ENCODE measurements around the gene MMP24.

MMP24 gene

GRCh38 chr20:35279533-35280174 is 53.2 kb downstream of the MMP24 start:
- peak overlapping the region; percentile 98 for H3K27ac Mint-ChIP-seq (ENCODE audit: low read depth)
- no peaks in the 10 kb centered on the region for H3K9me3 Mint-ChIP-seq
- DNase-seq (ENCODE audit: low spot score in 2 of 2) = no peak
- H3K4me3 Mint-ChIP-seq = no peak overlapping the region
- peaks cover 26% of the 10 kb centered on the region for H3K36me3 Mint-ChIP-seq (ENCODE audit: insufficient read depth)
- H3K4me1 Mint-ChIP-seq = peaks cover 48% of the 10 kb centered on the region
- no peaks in the 10 kb centered on the region for H3K27me3 Mint-ChIP-seq
- ATAC-seq (replicated peaks; ENCODE audit: extremely low read depth, poor library complexity, severe bottlenecking) = no peak

DNA sequence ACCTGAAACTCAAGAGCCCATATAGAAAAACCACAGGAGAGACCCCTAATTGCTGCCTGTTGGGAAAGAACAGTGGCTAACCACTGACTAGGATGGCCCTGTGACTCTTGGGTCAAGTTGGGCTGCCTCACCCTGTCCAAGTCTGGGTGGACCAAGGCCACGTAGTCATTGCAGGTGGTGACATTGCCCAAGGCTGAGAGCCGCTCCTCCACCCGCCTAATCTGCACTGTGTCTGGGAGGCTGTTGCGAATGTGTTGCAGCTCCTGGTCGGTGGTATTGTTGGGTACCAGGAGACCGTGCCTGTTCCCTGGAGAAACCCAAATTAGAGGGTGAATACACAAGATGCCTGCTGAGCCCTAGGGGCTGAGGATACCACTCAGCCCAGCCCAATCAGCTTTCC is 54.0 kb downstream of the MMP24 start:
- H3K36me3 Mint-ChIP-seq (ENCODE audit: insufficient read depth) = peaks cover 28% of the 10 kb centered on the region
- ATAC-seq (replicated peaks; ENCODE audit: extremely low read depth, poor library complexity, severe bottlenecking) = no peak

GRCh38 chr20:35281506-35282101 is 55.1 kb downstream of the MMP24 start:
- no peaks in the 10 kb centered on the region for H3K27me3 Mint-ChIP-seq
- H3K27ac Mint-ChIP-seq (ENCODE audit: low read depth) = no peak overlapping the region
- H3K9me3 Mint-ChIP-seq = no peaks in the 10 kb centered on the region
- no peak for DNase-seq (ENCODE audit: low spot score in 2 of 2)
- H3K4me1 Mint-ChIP-seq = peaks cover 40% of the 10 kb centered on the region
- ATAC-seq (replicated peaks; ENCODE audit: extremely low read depth, poor library complexity, severe bottlenecking) = no peak
- peaks cover 25% of the 10 kb centered on the region for H3K36me3 Mint-ChIP-seq (ENCODE audit: insufficient read depth)
- no peak overlapping the region for H3K4me3 Mint-ChIP-seq

More for the DNA sequence above, 54.0 kb downstream of the MMP24 start:
- Mint-ChIP-seq H3K27me3 (no peaks in the 10 kb centered on the region), H3K9me3 (no peaks in the 10 kb centered on the region), H3K27ac (ENCODE audit: low read depth) (peak overlapping the region; percentile 98), H3K4me1 (peaks cover 50% of the 10 kb centered on the region), H3K4me3 (no peak overlapping the region)
- DNase-seq (ENCODE audit: low spot score in 2 of 2) = no peak

DNA sequence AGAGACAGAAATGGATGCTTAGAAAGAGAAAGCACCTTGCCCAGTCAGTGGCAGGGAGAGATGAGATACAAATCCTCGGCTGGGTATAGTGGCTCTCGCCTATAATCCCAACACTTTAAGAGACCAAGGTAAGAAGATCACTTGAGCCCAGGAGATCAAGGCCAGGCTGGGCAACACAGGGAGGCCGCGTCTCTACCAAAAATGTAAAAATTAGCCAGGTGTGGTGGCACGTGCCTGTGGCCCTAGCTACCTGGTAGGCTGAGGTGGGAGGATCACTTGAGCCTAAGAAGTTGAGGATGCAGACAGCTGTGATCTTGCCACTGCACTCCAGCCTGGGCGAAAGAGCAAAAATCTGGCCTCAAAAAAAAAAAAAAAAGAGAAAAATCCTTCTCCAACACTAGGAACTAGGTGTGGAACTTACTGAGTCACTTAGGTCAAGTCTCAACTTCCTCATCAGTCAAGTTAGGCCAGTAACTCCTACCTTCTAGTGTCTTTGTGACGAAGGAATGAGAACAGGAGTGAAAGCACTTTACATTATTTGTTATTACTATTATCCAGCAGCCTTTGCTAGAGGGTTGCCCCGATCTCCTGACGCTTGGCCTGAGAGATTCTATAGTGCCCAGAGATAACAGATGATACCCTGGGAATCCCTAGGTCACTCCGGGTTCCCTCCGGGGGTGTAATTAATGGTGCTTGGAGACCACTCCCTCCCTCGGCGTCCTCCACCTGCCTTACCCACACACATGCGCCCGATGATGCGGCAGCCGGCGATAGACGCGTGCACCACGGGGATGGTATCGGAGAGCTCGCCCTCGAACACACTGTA is 57.2 kb downstream of the MMP24 start:
- Mint-ChIP-seq H3K4me1 (peaks cover 26% of the 10 kb centered on the region), H3K36me3 (ENCODE audit: insufficient read depth) (peaks cover 17% of the 10 kb centered on the region), H3K27me3 (no peaks in the 10 kb centered on the region), H3K4me3 (peak overlapping the region; percentile 83), H3K27ac (ENCODE audit: low read depth) (peak overlapping the region; percentile 87), H3K9me3 (no peaks in the 10 kb centered on the region)
- DNase-seq (ENCODE audit: low spot score in 2 of 2) (no peak), ATAC-seq (replicated peaks; ENCODE audit: extremely low read depth, poor library complexity, severe bottlenecking) (peak; percentile 6)

GRCh38 chr20:35284267-35284991 is 57.9 kb downstream of the MMP24 start, which contains the start of gene EIF6:
TSS of gene EIF6 (minus strand) at chr20:35284772. CDS start at chr20:35284487, 285 bp downstream.
- H3K27ac Mint-ChIP-seq (ENCODE audit: low read depth) = peak within 1 kb of the TSS; percentile 87
- H3K27me3 Mint-ChIP-seq = no peaks in the 10 kb centered on the region
- peaks cover 25% of the 10 kb centered on the region for H3K4me1 Mint-ChIP-seq
- H3K4me3 Mint-ChIP-seq = peak within 1 kb of the TSS; percentile 83
- peak; percentile 73 for ATAC-seq (replicated peaks; ENCODE audit: extremely low read depth, poor library complexity, severe bottlenecking)
- DNase-seq (ENCODE audit: low spot score in 2 of 2) = peak; percentile 47 to 48
- peaks cover 13% of the 10 kb centered on the region for H3K36me3 Mint-ChIP-seq (ENCODE audit: insufficient read depth)
- no peaks in the 10 kb centered on the region for H3K9me3 Mint-ChIP-seq

- H3K4me3 Mint-ChIP-seq = peak overlapping the region; percentile 83
- peaks cover 2% of the 10 kb centered on the region for H3K27me3 Mint-ChIP-seq
- peak overlapping the region; percentile 87 for H3K27ac Mint-ChIP-seq (ENCODE audit: low read depth)
- no peaks in the 10 kb centered on the region for H3K9me3 Mint-ChIP-seq
- DNase-seq (ENCODE audit: low spot score in 2 of 2) = no peak
- H3K4me1 Mint-ChIP-seq = peaks cover 25% of the 10 kb centered on the region
- H3K36me3 Mint-ChIP-seq (ENCODE audit: insufficient read depth) = peaks cover 7% of the 10 kb centered on the region
- ATAC-seq (replicated peaks; ENCODE audit: extremely low read depth, poor library complexity, severe bottlenecking) = no peak
These were observed 58.7 kb downstream of the MMP24 start for GRCh38 chr20:35284992-35285805.

GRCh38 chr20:35285806-35286076 is 59.3 kb downstream of the MMP24 start:
- H3K36me3 Mint-ChIP-seq (ENCODE audit: insufficient read depth) = peaks cover 6% of the 10 kb centered on the region
- peaks cover 25% of the 10 kb centered on the region for H3K4me1 Mint-ChIP-seq
- H3K27me3 Mint-ChIP-seq = peaks cover 7% of the 10 kb centered on the region
- ATAC-seq (replicated peaks; ENCODE audit: extremely low read depth, poor library complexity, severe bottlenecking) (no peak), DNase-seq (ENCODE audit: low spot score in 2 of 2) (no peak)
- peak overlapping the region; percentile 83 for H3K4me3 Mint-ChIP-seq
- H3K9me3 Mint-ChIP-seq = no peaks in the 10 kb centered on the region
- H3K27ac Mint-ChIP-seq (ENCODE audit: low read depth) = peak overlapping the region; percentile 79

GRCh38 chr20:35286077-35286898 is 59.8 kb downstream of the MMP24 start:
- ATAC-seq (replicated peaks; ENCODE audit: extremely low read depth, poor library complexity, severe bottlenecking) = no peak
- Mint-ChIP-seq H3K4me1 (peaks cover 25% of the 10 kb centered on the region), H3K27ac (ENCODE audit: low read depth) (peak overlapping the region; percentile 79), H3K9me3 (no peaks in the 10 kb centered on the region), H3K27me3 (peaks cover 9% of the 10 kb centered on the region), H3K4me3 (peak overlapping the region; percentile 83), H3K36me3 (ENCODE audit: insufficient read depth) (peaks cover 6% of the 10 kb centered on the region)
- DNase-seq (ENCODE audit: low spot score in 2 of 2) = no peak

- Mint-ChIP-seq H3K4me3 (no peak overlapping the region), H3K27me3 (peaks cover 9% of the 10 kb centered on the region), H3K36me3 (ENCODE audit: insufficient read depth) (peaks cover 3% of the 10 kb centered on the region), H3K9me3 (no peaks in the 10 kb centered on the region), H3K4me1 (peaks cover 24% of the 10 kb centered on the region), H3K27ac (ENCODE audit: low read depth) (peak overlapping the region; percentile 79)
- no peak for ATAC-seq (replicated peaks; ENCODE audit: extremely low read depth, poor library complexity, severe bottlenecking)
- DNase-seq (ENCODE audit: low spot score in 2 of 2) = no peak
These were observed 60.5 kb downstream of the MMP24 start for GRCh38 chr20:35286899-35287508.

DNA sequence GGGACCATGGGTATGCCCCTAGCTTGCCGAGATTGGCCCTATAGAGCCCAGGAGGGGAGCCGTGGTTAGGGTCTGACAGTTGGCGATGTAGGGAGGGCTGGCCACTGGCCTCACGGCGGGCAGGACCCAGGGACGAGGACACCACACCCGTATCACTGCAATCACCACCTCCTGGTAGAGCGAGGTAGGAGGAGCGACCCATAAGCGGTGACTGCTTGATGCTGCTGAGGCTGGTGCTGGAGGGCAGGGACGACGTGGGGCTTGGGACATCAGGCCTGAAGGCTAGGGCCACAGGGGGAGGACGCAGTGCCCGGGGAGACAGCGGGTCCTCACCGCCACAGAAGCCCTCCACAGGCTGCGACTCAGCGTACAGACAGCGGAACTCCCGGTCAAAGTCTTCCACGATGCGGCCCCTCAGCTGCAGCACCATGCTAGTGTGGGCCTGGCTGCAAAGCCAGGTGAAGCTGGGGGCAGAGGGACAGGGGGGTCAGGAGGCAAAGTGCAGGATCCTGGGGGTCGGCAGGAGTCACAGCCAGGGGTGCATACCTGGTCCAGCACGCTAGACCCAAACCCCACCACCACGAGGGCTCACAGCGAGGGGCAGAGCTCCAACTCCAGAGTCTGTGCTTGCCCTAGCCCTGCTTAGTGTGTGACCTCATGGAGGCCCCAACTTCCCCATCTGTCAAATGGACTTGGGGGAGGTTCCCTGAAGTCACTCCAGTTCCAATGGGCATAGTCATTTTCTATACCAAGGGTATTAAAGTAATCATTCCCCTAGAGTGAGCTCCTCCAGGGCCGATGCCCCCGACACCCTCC is 61.2 kb downstream of the MMP24 start:
- no peak for ATAC-seq (replicated peaks; ENCODE audit: extremely low read depth, poor library complexity, severe bottlenecking)
- Mint-ChIP-seq H3K4me3 (no peak overlapping the region), H3K27me3 (peaks cover 14% of the 10 kb centered on the region), H3K4me1 (peaks cover 20% of the 10 kb centered on the region), H3K9me3 (no peaks in the 10 kb centered on the region), H3K27ac (ENCODE audit: low read depth) (no peak overlapping the region), H3K36me3 (ENCODE audit: insufficient read depth) (peaks cover 3% of the 10 kb centered on the region)
- no peak for DNase-seq (ENCODE audit: low spot score in 2 of 2)

Data from central memory CD8-positive, alpha-beta T cell (primary cell).